H9 (cell line): Measurements from ENCODE around the gene IL32. TPM values are rescaled to one million over a fixed set of nuclear protein-coding genes. Genes with fewer than 3 reads are reported as not detected.

Experiments used
- DNase-seq: peaks from one replicate; pipeline ENCODE4 v3.0.0-alpha.2; 2017
- H2AFZ ChIP-seq: one replicate; pipeline ENCODE4 v1.6.1; 2013; ENCODE audit warnings: mild to moderate bottlenecking, low read length, control low read depth, moderate library complexity
- H2AK5ac ChIP-seq: 2 replicates; pipeline ENCODE4 v1.6.1; 2013; ENCODE audit warnings: low read length, control low read depth, mixed read lengths; ENCODE audit not compliant: insufficient read length
- H2BK120ac ChIP-seq: one replicate; pipeline ENCODE4 v1.6.1; 2013; ENCODE audit warnings: low read depth, mild to moderate bottlenecking, low read length, control low read depth, inconsistent platforms; ENCODE audit not compliant: poor library complexity, severe bottlenecking
- H2BK12ac ChIP-seq: 2 replicates; pipeline ENCODE4 v1.6.1; 2013; ENCODE audit warnings: low read length, control low read depth, mixed read lengths, low read depth; ENCODE audit not compliant: insufficient read length
- H2BK15ac ChIP-seq: 2 replicates; pipeline ENCODE4 v1.6.1; 2013; ENCODE audit warnings: low read depth, low read length, control low read depth
- H2BK20ac ChIP-seq: one replicate; pipeline ENCODE4 v1.6.1; 2013; ENCODE audit warnings: low read depth, mild to moderate bottlenecking, low read length, control low read depth, inconsistent platforms; ENCODE audit not compliant: poor library complexity, severe bottlenecking
- H2BK5ac ChIP-seq: 2 replicates; pipeline ENCODE4 v1.6.1; 2013; ENCODE audit warnings: low read length, control low read depth, mixed read lengths; ENCODE audit not compliant: insufficient read length
- H3K14ac ChIP-seq: 2 replicates; pipeline ENCODE4 v1.6.1; 2013; ENCODE audit warnings: low read length, control low read depth; ENCODE audit not compliant: insufficient read depth
- H3K18ac ChIP-seq: 2 replicates; pipeline ENCODE4 v1.6.1; 2013; ENCODE audit warnings: low read depth, mild to moderate bottlenecking, mixed read lengths, low read length, control low read depth; ENCODE audit not compliant: insufficient read length
- H3K23ac ChIP-seq: 2 replicates; pipeline ENCODE4 v1.6.1; 2013; ENCODE audit warnings: low read length, control low read depth, mixed read lengths, low read depth; ENCODE audit not compliant: insufficient read length
- H3K23me2 ChIP-seq: 2 replicates; pipeline ENCODE4 v1.6.1; 2013; ENCODE audit warnings: low read depth, mild to moderate bottlenecking, mixed read lengths, low read length, control low read depth; ENCODE audit not compliant: insufficient read length, poor library complexity, severe bottlenecking
- H3K27ac ChIP-seq: 2 replicates; pipeline ENCODE4 v1.5.1; 2013; ENCODE audit warnings: low read length, control low read depth, mixed read lengths, low read depth; ENCODE audit not compliant: insufficient read length
- H3K27me3 ChIP-seq: 2 replicates; pipeline ENCODE4 v1.6.1; 2013; ENCODE audit warnings: low read length, control low read depth, inconsistent platforms; ENCODE audit not compliant: insufficient read depth
- H3K4ac ChIP-seq: 2 replicates; pipeline ENCODE4 v1.6.1; 2013; ENCODE audit warnings: low read depth, mild to moderate bottlenecking, control low read depth, inconsistent platforms, low read length, moderate library complexity
- H3K4me1 ChIP-seq: 2 replicates; pipeline ENCODE4 v1.6.1; 2013; ENCODE audit warnings: low read length, control low read depth, inconsistent platforms; ENCODE audit not compliant: insufficient read depth
- H3K4me2 ChIP-seq: 2 replicates; pipeline ENCODE4 v1.6.1; 2013; ENCODE audit warnings: low read length, control low read depth, mixed read lengths; ENCODE audit not compliant: insufficient read length, insufficient read depth
- H3K56ac ChIP-seq: 2 replicates; pipeline ENCODE4 v1.6.1; 2013; ENCODE audit warnings: low read depth, mild to moderate bottlenecking, mixed read lengths, low read length, control low read depth; ENCODE audit not compliant: insufficient read length
- H3K79me1 ChIP-seq: 2 replicates; pipeline ENCODE4 v1.6.1; 2013; ENCODE audit warnings: low read depth, mild to moderate bottlenecking, moderate library complexity, low read length, control low read depth, inconsistent platforms; ENCODE audit not compliant: insufficient read depth, poor library complexity, severe bottlenecking
- H3K79me2 ChIP-seq: 2 replicates; pipeline ENCODE4 v1.6.1; 2013; ENCODE audit warnings: low read length, control low read depth, inconsistent platforms; ENCODE audit not compliant: insufficient read depth
- H3K9ac ChIP-seq: 2 replicates; pipeline ENCODE4 v1.6.1; 2013; ENCODE audit warnings: low read length, control low read depth, mixed read lengths; ENCODE audit not compliant: insufficient read length; ENCODE audit errors: extremely low read depth
- H3K9me3 ChIP-seq: one replicate; pipeline ENCODE4 v1.6.1; 2013; ENCODE audit warnings: low read depth, low read length, inconsistent platforms; ENCODE audit not compliant: control insufficient read depth
- H3T11ph ChIP-seq: one replicate; pipeline ENCODE4 v1.6.1; 2013; ENCODE audit warnings: mild to moderate bottlenecking, low read length, control low read depth, inconsistent platforms
- H4K20me1 ChIP-seq: one replicate; pipeline ENCODE4 v1.6.1; 2013; ENCODE audit not compliant: control insufficient read depth, insufficient read length, insufficient read depth
- H4K5ac ChIP-seq: 2 replicates; pipeline ENCODE4 v1.6.1; 2013; ENCODE audit warnings: low read depth, mild to moderate bottlenecking, mixed read lengths, low read length, control low read depth; ENCODE audit not compliant: insufficient read length
- H4K8ac ChIP-seq: replicated peaks from 2 replicates; pipeline ENCODE4 v1.6.1; 2013; ENCODE audit warnings: low read length, control low read depth, mixed read lengths, low read depth; ENCODE audit not compliant: insufficient read length
- H4K91ac ChIP-seq: 2 replicates; pipeline ENCODE4 v1.6.1; 2013; ENCODE audit warnings: low read depth, mild to moderate bottlenecking, moderate library complexity, mixed read lengths, low read length, control low read depth; ENCODE audit not compliant: insufficient read length
- H3K27ac Mint-ChIP-seq, 3 experiments: 2 replicates in 2 of 3; 3 replicates in 1 of 3; pipeline ENCODE4 v1.8.0; 2020 to 2021; ENCODE audit warnings: mixed read lengths in 3 of 3, mild to moderate bottlenecking in 1 of 3, moderate library complexity in 1 of 3
- H3K27me3 Mint-ChIP-seq: 2 replicates; pipeline ENCODE4 v1.8.0; 2021; ENCODE audit warnings: low read depth, mild to moderate bottlenecking, moderate library complexity, mixed read lengths
- H3K36me3 Mint-ChIP-seq, 3 experiments: 2 replicates in 2 of 3; 3 replicates in 1 of 3; pipeline ENCODE4 v1.8.0; 2020 to 2021; ENCODE audit warnings: low read depth in 3 of 3, mixed read lengths in 3 of 3; ENCODE audit not compliant: insufficient read depth in 1 of 3
- H3K4me1 Mint-ChIP-seq, 2 experiments: 2 replicates each; pipeline ENCODE4 v1.8.0; 2020; ENCODE audit warnings: mixed read lengths in 2 of 2
- H3K4me3 Mint-ChIP-seq, 2 experiments: 2 replicates in 1 of 2; 3 replicates in 1 of 2; pipeline ENCODE4 v1.8.0; 2020 to 2021; ENCODE audit warnings: mild to moderate bottlenecking in 2 of 2, mixed read lengths in 2 of 2, moderate library complexity in 1 of 2
- H3K9me3 Mint-ChIP-seq, 2 experiments: 2 replicates in 1 of 2; 3 replicates in 1 of 2; pipeline ENCODE4 v1.8.0; 2020; ENCODE audit warnings: mild to moderate bottlenecking in 2 of 2, mixed read lengths in 2 of 2, moderate library complexity in 1 of 2
- WGBS: extraction: QIAGEN DNeasy Blood & Tissue Kit; methylation state at CpG from one replicate; pipeline ENCODE4 v1.1.7; 2013; ENCODE audit warnings: missing lambda C conversion rate, low lambda C conversion rate, mixed read lengths; ENCODE audit not compliant: insufficient read length; ENCODE audit errors: extremely low coverage; 5-methylcytosine and 5-hydroxymethylcytosine counted together
- total RNA-seq: library from RNA; stranded (reverse); gene quantifications from 2 replicates; pipeline ENCODE4 v1.2.1, GENCODE V29; 2021
- TF ChIP-seq, protein P1 (sequence below): fragments of 200-600 bp; sonication (generic); conservative IDR thresholded peaks from 3 replicates; pipeline ENCODE4 v1.8.0; 2021; ENCODE audit warnings: antibody characterized with exemption, mild to moderate bottlenecking

The IL32 gene
- total RNA-seq, 1 experiment from 2014 or later, result 2.0 TPM

DNA sequence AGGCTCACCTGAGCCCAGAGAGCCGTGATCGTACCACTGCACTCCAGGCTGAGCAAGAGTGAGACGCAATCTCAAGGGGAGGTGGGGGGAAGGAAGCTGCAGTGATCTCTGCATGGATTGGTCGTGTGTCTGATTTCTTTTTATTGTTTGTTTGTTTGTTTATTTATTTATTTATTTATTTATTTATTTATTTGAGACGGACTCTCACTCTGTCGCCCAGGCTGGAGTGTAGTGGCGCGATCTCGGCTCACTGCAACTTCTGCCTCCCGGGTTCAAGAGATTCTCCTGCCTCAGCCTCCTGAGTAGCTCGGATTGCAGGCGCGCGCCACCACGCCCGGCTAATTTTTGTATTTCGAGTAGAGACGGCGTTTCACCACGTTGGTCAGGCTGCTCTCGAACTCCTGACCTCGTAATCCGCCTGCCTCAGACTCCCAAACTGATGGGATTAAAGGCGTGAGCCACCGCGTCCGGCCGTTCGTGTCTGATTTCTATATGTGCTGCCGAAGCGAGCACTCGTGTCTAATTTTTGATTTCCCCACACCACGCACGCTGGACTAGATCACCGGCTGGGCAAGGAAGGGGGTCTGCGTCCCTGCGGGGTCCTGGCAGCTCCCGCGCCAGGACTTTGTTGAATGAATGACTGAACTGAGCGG is 45.7 kb upstream of the IL32 start:
- H3K4me1 ChIP-seq, result peaks cover 2% of the 10 kb centered on the region; the same call in 1 of the 2 replicates
- H3K56ac ChIP-seq, result no peak overlapping the region
- H2BK12ac ChIP-seq, result no peak overlapping the region
- TF ChIP-seq, protein P1, sequence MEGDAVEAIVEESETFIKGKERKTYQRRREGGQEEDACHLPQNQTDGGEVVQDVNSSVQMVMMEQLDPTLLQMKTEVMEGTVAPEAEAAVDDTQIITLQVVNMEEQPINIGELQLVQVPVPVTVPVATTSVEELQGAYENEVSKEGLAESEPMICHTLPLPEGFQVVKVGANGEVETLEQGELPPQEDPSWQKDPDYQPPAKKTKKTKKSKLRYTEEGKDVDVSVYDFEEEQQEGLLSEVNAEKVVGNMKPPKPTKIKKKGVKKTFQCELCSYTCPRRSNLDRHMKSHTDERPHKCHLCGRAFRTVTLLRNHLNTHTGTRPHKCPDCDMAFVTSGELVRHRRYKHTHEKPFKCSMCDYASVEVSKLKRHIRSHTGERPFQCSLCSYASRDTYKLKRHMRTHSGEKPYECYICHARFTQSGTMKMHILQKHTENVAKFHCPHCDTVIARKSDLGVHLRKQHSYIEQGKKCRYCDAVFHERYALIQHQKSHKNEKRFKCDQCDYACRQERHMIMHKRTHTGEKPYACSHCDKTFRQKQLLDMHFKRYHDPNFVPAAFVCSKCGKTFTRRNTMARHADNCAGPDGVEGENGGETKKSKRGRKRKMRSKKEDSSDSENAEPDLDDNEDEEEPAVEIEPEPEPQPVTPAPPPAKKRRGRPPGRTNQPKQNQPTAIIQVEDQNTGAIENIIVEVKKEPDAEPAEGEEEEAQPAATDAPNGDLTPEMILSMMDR, result no peak
- H3K4me1 Mint-ChIP-seq, result peaks cover 38 to 66% of the 10 kb centered on the region in 2 experiments
- peak overlapping the region; percentile 51 for H3K4me2 ChIP-seq
- no peaks in the 10 kb centered on the region for H3K9me3 ChIP-seq
- no peaks in the 10 kb centered on the region; a peak in 2 of 5 replicates for H3K9me3 Mint-ChIP-seq
- no peak for DNase-seq
- no peak overlapping the region for H3K4ac ChIP-seq
- no peak overlapping the region for H2BK20ac ChIP-seq
- H3K79me1 ChIP-seq, result no peaks in the 10 kb centered on the region
- H2AK5ac ChIP-seq, result no peak overlapping the region
- H3K79me2 ChIP-seq, result peaks cover 9% of the 10 kb centered on the region; the same call in 1 of the 2 replicates
- peak overlapping the region; percentile 93 to 96 for H3K4me3 Mint-ChIP-seq
- H4K8ac ChIP-seq, result no peak overlapping the region
- no peak overlapping the region for H3K14ac ChIP-seq
- no CpG with 5 or more reads among the region's 40 CpGs for WGBS
- no peak overlapping the region for H2AFZ ChIP-seq
- H4K5ac ChIP-seq, result no peak overlapping the region
- no peak overlapping the region for H2BK5ac ChIP-seq
- no peak overlapping the region for H2BK15ac ChIP-seq
- H3K9ac ChIP-seq, result no peak overlapping the region
- H4K91ac ChIP-seq, result no peak overlapping the region
- H2BK120ac ChIP-seq, result no peak overlapping the region
- no peak overlapping the region for H3K23ac ChIP-seq
- no peak overlapping the region for H3T11ph ChIP-seq
- no peaks in the 10 kb centered on the region for H3K27me3 ChIP-seq
- no peaks in the 10 kb centered on the region for H4K20me1 ChIP-seq
- H3K27ac ChIP-seq, result no peak overlapping the region
- peak overlapping the region; percentile 77 to 95 (median 93); a peak in 5 of 7 replicates for H3K27ac Mint-ChIP-seq
- H3K36me3 Mint-ChIP-seq, result peaks cover 22 to 42% (median 30%) of the 10 kb centered on the region in 3 experiments
- H3K18ac ChIP-seq, result peak overlapping the region; percentile 44
- H3K23me2 ChIP-seq, result peaks cover 33% of the 10 kb centered on the region
- peaks cover 7% of the 10 kb centered on the region; the same call in 1 of the 2 replicates for H3K27me3 Mint-ChIP-seq
